ENCODE measurements around the gene ZFYVE19. TPM values are rescaled to one million over a fixed set of nuclear protein-coding genes. Genes with fewer than 3 reads are reported as not detected.

ZFYVE19 gene
- total and polyA plus RNA-seq, 2 of the 13 experiments (the other 11 are each of a cell fraction or from before 2014, with no cell fraction given) = 23.3 to 44.0 TPM

DNA sequence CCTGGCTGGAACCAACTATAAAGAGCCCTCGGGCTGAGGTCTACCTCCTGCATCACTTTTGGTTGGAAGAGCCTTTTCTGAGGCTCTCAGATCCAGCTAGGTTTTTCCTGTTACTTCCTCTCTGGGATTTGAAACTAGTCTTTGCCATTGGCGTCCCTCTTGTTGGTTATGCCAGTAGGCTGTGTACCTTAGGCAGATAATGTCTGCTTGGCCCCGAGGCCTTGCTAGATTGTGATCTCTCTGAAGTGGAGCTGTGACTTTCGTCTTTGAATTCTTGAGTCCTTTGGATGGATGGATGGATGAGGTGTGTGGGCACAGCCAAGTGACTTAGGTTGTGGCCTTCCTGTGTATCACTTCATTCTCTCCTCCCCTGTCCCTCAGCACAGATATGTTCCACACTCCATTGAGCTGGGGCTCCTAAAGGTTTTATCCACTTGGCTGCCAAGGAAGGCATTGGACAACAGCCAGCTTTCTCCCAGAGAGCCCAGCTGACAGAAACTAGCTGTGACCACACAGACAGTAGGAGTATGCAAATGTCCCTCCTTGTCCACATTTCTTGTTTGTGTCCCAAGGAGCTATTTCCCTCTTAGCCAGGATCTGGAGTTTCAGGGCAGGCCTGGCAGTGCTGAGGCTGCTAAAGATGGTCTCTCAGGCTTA, 8.3 kb downstream of the ZFYVE19 start (continued):
- TF ChIP-seq, protein P1, sequence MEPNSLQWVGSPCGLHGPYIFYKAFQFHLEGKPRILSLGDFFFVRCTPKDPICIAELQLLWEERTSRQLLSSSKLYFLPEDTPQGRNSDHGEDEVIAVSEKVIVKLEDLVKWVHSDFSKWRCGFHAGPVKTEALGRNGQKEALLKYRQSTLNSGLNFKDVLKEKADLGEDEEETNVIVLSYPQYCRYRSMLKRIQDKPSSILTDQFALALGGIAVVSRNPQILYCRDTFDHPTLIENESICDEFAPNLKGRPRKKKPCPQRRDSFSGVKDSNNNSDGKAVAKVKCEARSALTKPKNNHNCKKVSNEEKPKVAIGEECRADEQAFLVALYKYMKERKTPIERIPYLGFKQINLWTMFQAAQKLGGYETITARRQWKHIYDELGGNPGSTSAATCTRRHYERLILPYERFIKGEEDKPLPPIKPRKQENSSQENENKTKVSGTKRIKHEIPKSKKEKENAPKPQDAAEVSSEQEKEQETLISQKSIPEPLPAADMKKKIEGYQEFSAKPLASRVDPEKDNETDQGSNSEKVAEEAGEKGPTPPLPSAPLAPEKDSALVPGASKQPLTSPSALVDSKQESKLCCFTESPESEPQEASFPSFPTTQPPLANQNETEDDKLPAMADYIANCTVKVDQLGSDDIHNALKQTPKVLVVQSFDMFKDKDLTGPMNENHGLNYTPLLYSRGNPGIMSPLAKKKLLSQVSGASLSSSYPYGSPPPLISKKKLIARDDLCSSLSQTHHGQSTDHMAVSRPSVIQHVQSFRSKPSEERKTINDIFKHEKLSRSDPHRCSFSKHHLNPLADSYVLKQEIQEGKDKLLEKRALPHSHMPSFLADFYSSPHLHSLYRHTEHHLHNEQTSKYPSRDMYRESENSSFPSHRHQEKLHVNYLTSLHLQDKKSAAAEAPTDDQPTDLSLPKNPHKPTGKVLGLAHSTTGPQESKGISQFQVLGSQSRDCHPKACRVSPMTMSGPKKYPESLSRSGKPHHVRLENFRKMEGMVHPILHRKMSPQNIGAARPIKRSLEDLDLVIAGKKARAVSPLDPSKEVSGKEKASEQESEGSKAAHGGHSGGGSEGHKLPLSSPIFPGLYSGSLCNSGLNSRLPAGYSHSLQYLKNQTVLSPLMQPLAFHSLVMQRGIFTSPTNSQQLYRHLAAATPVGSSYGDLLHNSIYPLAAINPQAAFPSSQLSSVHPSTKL (CRISPR knock-in tag; IDR thresholded peaks at IDR 0.05) = no peak
- no peak for TF ChIP-seq ZSCAN25 (CRISPR knock-in tag; IDR thresholded peaks at IDR 0.05)
- TF ChIP-seq, protein P2, sequence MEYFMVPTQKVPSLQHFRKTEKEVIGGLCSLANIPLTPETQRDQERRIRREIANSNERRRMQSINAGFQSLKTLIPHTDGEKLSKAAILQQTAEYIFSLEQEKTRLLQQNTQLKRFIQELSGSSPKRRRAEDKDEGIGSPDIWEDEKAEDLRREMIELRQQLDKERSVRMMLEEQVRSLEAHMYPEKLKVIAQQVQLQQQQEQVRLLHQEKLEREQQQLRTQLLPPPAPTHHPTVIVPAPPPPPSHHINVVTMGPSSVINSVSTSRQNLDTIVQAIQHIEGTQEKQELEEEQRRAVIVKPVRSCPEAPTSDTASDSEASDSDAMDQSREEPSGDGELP (IDR thresholded peaks at IDR 0.05; ENCODE audit: borderline replicate concordance, low read depth) = no peak
- TF ChIP-seq PPARG (CRISPR knock-in tag; conservative IDR thresholded peaks at IDR 0.05) = no peak
- no peak for TF ChIP-seq ZNF343 (CRISPR knock-in tag; IDR thresholded peaks at IDR 0.05)
- TF ChIP-seq KDM6A (CRISPR knock-in tag; IDR thresholded peaks at IDR 0.05; ENCODE audit: low read depth) = no peak

DNA sequence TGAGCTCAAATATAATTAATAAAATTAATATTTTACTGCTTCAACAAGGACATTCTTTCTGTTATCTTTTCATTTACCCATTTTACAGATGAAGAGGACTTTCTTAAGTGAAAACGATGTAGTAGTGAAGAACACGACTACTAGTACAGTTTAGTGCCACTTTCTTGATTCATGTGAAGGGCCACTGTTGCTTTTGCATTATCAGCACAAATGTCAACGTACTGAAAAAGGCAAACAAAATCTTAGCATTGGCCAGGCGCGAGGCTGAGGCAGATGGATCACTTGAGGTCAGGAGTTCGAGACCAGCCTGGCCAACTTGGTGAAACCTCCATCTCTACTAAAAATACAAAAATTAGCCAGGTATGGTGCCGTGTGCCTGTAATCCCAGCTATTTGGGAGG, 12.2 kb downstream of the ZFYVE19 start:
- CTCF ChIA-PET (ENCODE audit: low intra/inter-chr PET ratio, low total read pairs) = no interaction called here
- 47% methylated on average over 7 of the region's 7 CpGs for WGBS (ENCODE audit: low lambda C conversion rate)
- H3K27me3 ChIP-seq (ENCODE audit: control insufficient read depth in 1 of 2, insufficient read depth in 2 of 2, low read length in 2 of 2) = no peaks in the 10 kb centered on the region
- no peak overlapping the region for H3K9ac ChIP-seq (ENCODE audit: insufficient read depth, low read depth, low read length)
- ATAC-seq = no peak
- no peak overlapping the region for H2AFZ ChIP-seq (ENCODE audit: low read length)
- no peak overlapping the region for H3K27ac ChIP-seq (ENCODE audit: extremely low read length, insufficient read depth, low read length)
- intact Hi-C loops (cut with micrococcal nuclease; ENCODE audit: unreplicated experiment) (no loop called here), in situ Hi-C loops (cut with HindIII; ENCODE audit: extremely low pct_ligation_motif_present, low pct_unique_long_range_greater_than_20kb) (no loop called here)
- no peak overlapping the region for H3K4me3 ChIP-seq (replicated peaks in 1 of 3; ENCODE audit: insufficient read depth in 1 of 3, low read depth in 2 of 3, low read length in 3 of 3)
- H3K36me3 ChIP-seq (replicated peaks in 1 of 2; ENCODE audit: control insufficient read depth in 1 of 2, insufficient read depth in 2 of 2, low read length in 2 of 2) = 0 out of 5 replicates have a peak, but pooled peaks cover 0 to 1% of the 10 kb centered on the region in 2 experiments
- FAIRE-seq = no peak
- peaks cover 11% of the 10 kb centered on the region for H3K4me1 ChIP-seq (ENCODE audit: insufficient read depth, low read length)
- DNase-seq (ENCODE audit: low spot score) = no peak
- H3K9me3 ChIP-seq (ENCODE audit: low read length) = no peaks in the 10 kb centered on the region
- no peak overlapping the region for H3K4me2 ChIP-seq (ENCODE audit: low read depth, low read length)
- no peaks in the 10 kb centered on the region for H3K79me2 ChIP-seq (ENCODE audit: insufficient read depth, low read length)
- no peaks in the 10 kb centered on the region for H4K20me1 ChIP-seq (ENCODE audit: insufficient read depth, low read length)
- POLR2A ChIA-PET = interaction anchor here (1.0 kb wide), 1 partner anchor 124 kb away, joined by 3 read pairs; the partner anchor contains the start of gene RAD51
- no TSS peak for BruUV-seq (replicated peaks)
- TF ChIP-seq ZNF343 (CRISPR knock-in tag; IDR thresholded peaks at IDR 0.05) (no peak), TOE1 (CRISPR knock-in tag; IDR thresholded peaks at IDR 0.05) (no peak), MAFK (conservative IDR thresholded peaks at IDR 0.05 in 1 of 2, IDR thresholded peaks at IDR 0.05 in 1 of 2; ENCODE audit: low read length in 2 of 2) (peak; percentile 77 to 83), ZNF598 (CRISPR knock-in tag; IDR thresholded peaks at IDR 0.05; ENCODE audit: borderline replicate concordance) (no peak), WIZ (CRISPR knock-in tag; IDR thresholded peaks at IDR 0.05) (no peak), HNRNPUL1 (IDR thresholded peaks at IDR 0.05; ENCODE audit: low read depth, low read length) (no peak), NAIF1 (CRISPR knock-in tag; IDR thresholded peaks at IDR 0.05; ENCODE audit: borderline replicate concordance) (no peak)
- TF ChIP-seq, protein P3, sequence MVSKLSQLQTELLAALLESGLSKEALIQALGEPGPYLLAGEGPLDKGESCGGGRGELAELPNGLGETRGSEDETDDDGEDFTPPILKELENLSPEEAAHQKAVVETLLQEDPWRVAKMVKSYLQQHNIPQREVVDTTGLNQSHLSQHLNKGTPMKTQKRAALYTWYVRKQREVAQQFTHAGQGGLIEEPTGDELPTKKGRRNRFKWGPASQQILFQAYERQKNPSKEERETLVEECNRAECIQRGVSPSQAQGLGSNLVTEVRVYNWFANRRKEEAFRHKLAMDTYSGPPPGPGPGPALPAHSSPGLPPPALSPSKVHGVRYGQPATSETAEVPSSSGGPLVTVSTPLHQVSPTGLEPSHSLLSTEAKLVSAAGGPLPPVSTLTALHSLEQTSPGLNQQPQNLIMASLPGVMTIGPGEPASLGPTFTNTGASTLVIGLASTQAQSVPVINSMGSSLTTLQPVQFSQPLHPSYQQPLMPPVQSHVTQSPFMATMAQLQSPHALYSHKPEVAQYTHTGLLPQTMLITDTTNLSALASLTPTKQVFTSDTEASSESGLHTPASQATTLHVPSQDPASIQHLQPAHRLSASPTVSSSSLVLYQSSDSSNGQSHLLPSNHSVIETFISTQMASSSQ (IDR thresholded peaks at IDR 0.05; ENCODE audit: low read depth) = no peak
- TF ChIP-seq, protein P3 (CRISPR knock-in tag; IDR thresholded peaks at IDR 0.05; ENCODE audit: borderline replicate concordance) = no peak

All from HepG2 (cell line).